ENCODE data around the gene ASB16. TPM values are rescaled to one million over a fixed set of nuclear protein-coding genes. Genes with fewer than 3 reads are reported as not detected.

The ASB16 gene
- total and polyA plus RNA-seq, 2 donors (not counting 3 experiments of a cell fraction or from before 2014, with no cell fraction given), result not detected

GRCh38 chr17:44205962-44206824, 35.7 kb downstream of the ASB16 start:
- H3K4me1 ChIP-seq (ENCODE audit: control insufficient read depth, extremely low read depth, insufficient read depth, low read length), result peaks cover 13% of the 10 kb centered on the region
- H3K36me3 ChIP-seq (ENCODE audit: control insufficient read depth in 2 of 2, extremely low read depth in 1 of 2, insufficient read depth in 2 of 2, low read length in 2 of 2), result peaks cover 8 to 28% of the 10 kb centered on the region in 2 experiments
- FAIRE-seq (no peak), DNase-seq (ENCODE audit: low read depth, low spot score) (no peak)
- H3K27ac ChIP-seq (ENCODE audit: insufficient read depth, low read depth, low read length), result no peak overlapping the region
- H2AFZ ChIP-seq (ENCODE audit: low read depth, low read length), result no peak overlapping the region
- TF ChIP-seq CTCF (IDR thresholded peaks at IDR 0.05; ENCODE audit: extremely low read depth in 1 of 2, insufficient read depth in 1 of 2, low read depth in 1 of 2, low read length in 2 of 2), result peak in 1 of 2 donors; percentile 17
- no peak for TF ChIP-seq MAX (IDR thresholded peaks at IDR 0.05; ENCODE audit: insufficient read depth, insufficient read length)
- CTCF ChIA-PET, result interaction anchor here (0.7 to 1.4 kb wide), 8 partner anchors 8 to 157 kb away, joined by 3 to 6 read pairs (median 3); partner anchors contain the start of genes FAM171A2, GRN and UBTF
- intact Hi-C loops (cut with micrococcal nuclease), result no loop called here
- no peak overlapping the region for H3K4me3 ChIP-seq (replicated peaks in 1 of 3; ENCODE audit: insufficient read depth in 1 of 3, low read depth in 1 of 3, low read length in 3 of 3)
- no peak overlapping the region for H3K9ac ChIP-seq (replicated peaks; ENCODE audit: extremely low read depth, insufficient read depth, low read length)
- no peaks in the 10 kb centered on the region for H3K79me2 ChIP-seq (ENCODE audit: control insufficient read depth, insufficient read depth, low read length)
- BruUV-seq (replicated peaks), result no TSS peak
- no peak overlapping the region for H3K4me2 ChIP-seq (ENCODE audit: insufficient read depth, low read length)
- H4K20me1 ChIP-seq (replicated peaks; ENCODE audit: control insufficient read depth, extremely low read depth, insufficient read depth, low read length), result no peaks in the 10 kb centered on the region
- no peaks in the 10 kb centered on the region for H3K27me3 ChIP-seq (ENCODE audit: control insufficient read depth in 2 of 2, insufficient read depth in 2 of 2, low read length in 2 of 2)
- POLR2A ChIA-PET, result no interaction called here
- no peaks in the 10 kb centered on the region for H3K9me1 ChIP-seq (replicated peaks; ENCODE audit: control insufficient read depth, extremely low read depth, insufficient read depth, low read length)
- dilution Hi-C loops (cut with MboI; ENCODE audit: extremely low pct_ligation_motif_present, low sequenced_read_pairs), result no loop called here
- H3K9me3 ChIP-seq (replicated peaks; ENCODE audit: control insufficient read depth, insufficient read depth, low read length), result no peaks in the 10 kb centered on the region

- peaks cover 8 to 31% of the 10 kb centered on the region in 2 experiments for H3K36me3 ChIP-seq (ENCODE audit: control insufficient read depth in 2 of 2, extremely low read depth in 1 of 2, insufficient read depth in 2 of 2, low read length in 2 of 2)
- no peak overlapping the region for H2AFZ ChIP-seq (ENCODE audit: low read depth, low read length)
- BruUV-seq (replicated peaks), result TSS peak; percentile 29
Measured at GRCh38 chr17:44206825-44207155, 36.3 kb downstream of the ASB16 start.

More at GRCh38 chr17:44206825-44207155, 36.3 kb downstream of the ASB16 start:
- POLR2A ChIA-PET, result no interaction called here
- H3K9me1 ChIP-seq (replicated peaks; ENCODE audit: control insufficient read depth, extremely low read depth, insufficient read depth, low read length), result no peaks in the 10 kb centered on the region
- no peak overlapping the region for H3K9ac ChIP-seq (replicated peaks; ENCODE audit: extremely low read depth, insufficient read depth, low read length)
- H4K20me1 ChIP-seq (replicated peaks; ENCODE audit: control insufficient read depth, extremely low read depth, insufficient read depth, low read length), result no peaks in the 10 kb centered on the region
- dilution Hi-C loops (cut with MboI; ENCODE audit: extremely low pct_ligation_motif_present, low sequenced_read_pairs), result no loop called here
- H3K4me3 ChIP-seq (replicated peaks in 1 of 3; ENCODE audit: insufficient read depth in 1 of 3, low read depth in 1 of 3, low read length in 3 of 3), result no peak overlapping the region
- intact Hi-C loops (cut with micrococcal nuclease), result no loop called here
- no peaks in the 10 kb centered on the region for H3K79me2 ChIP-seq (ENCODE audit: control insufficient read depth, insufficient read depth, low read length)
- no peak overlapping the region for H3K4me2 ChIP-seq (ENCODE audit: insufficient read depth, low read length)
- H3K9me3 ChIP-seq (replicated peaks; ENCODE audit: control insufficient read depth, insufficient read depth, low read length), result no peaks in the 10 kb centered on the region
- FAIRE-seq (no peak), DNase-seq (ENCODE audit: low read depth, low spot score) (no peak)
- peaks cover 13% of the 10 kb centered on the region for H3K4me1 ChIP-seq (ENCODE audit: control insufficient read depth, extremely low read depth, insufficient read depth, low read length)
- H3K27me3 ChIP-seq (ENCODE audit: control insufficient read depth in 2 of 2, insufficient read depth in 2 of 2, low read length in 2 of 2), result no peaks in the 10 kb centered on the region
- CTCF ChIA-PET, result interaction anchor here (0.8 to 1.4 kb wide), 3 partner anchors 120 to 139 kb away, joined by 3 read pairs; partner anchors contain the start of gene GRN
- no peak overlapping the region for H3K27ac ChIP-seq (ENCODE audit: insufficient read depth, low read depth, low read length)
- TF ChIP-seq JUN (IDR thresholded peaks at IDR 0.05; ENCODE audit: borderline replicate concordance, insufficient read depth, insufficient read length, low read depth) (no peak), POLR2AphosphoS5 (IDR thresholded peaks at IDR 0.05; ENCODE audit: insufficient read depth, low read depth, low read length) (no peak), MYC (IDR thresholded peaks at IDR 0.05; ENCODE audit: low read depth, low read length) (no peak), MAX (IDR thresholded peaks at IDR 0.05; ENCODE audit: insufficient read depth, insufficient read length) (no peak), FOS (IDR thresholded peaks at IDR 0.05; ENCODE audit: borderline replicate concordance, insufficient read depth, low read length) (no peak), CTCF (IDR thresholded peaks at IDR 0.05; ENCODE audit: extremely low read depth in 1 of 2, insufficient read depth in 1 of 2, low read depth in 1 of 2, low read length in 2 of 2) (no peak), GATA2 (IDR thresholded peaks at IDR 0.05; ENCODE audit: insufficient read depth, insufficient read length, low read depth, low read length) (no peak), POLR2A (IDR thresholded peaks at IDR 0.05; ENCODE audit: low read depth, low read length) (no peak), EZH2 (IDR thresholded peaks at IDR 0.05; ENCODE audit: borderline replicate concordance, low read depth, low read length, severe bottlenecking) (no peak)

Measured in endothelial cell of umbilical vein (primary cell).